MG63 (cell line): Measurements from ENCODE around the gene EGFL7. TPM values are rescaled to one million over a fixed set of nuclear protein-coding genes. Genes with fewer than 3 reads are reported as not detected.
"Not testable (repeated sequence)": the region's sequence is repeated elsewhere in the genome, so short reads cannot be mapped to it uniquely, and the experiment has no call there.

Experiments
- DNase-seq: peaks from one replicate; pipeline ENCODE4 v3.0.0-alpha.2; 2020
- H3K27me3 ChIP-seq: fragments of 250-450 bp; sonication (Bioruptor Pico); 2 replicates; pipeline ENCODE4 v1.5.1; 2020; ENCODE audit warnings: mild to moderate bottlenecking, moderate library complexity
- H3K36me3 ChIP-seq: fragments of 250-450 bp; sonication (Bioruptor Pico); 2 replicates; pipeline ENCODE4 v1.5.1; 2020; ENCODE audit warnings: mild to moderate bottlenecking, moderate library complexity
- H3K4me3 ChIP-seq: fragments of 250-450 bp; sonication (Bioruptor Pico); 2 replicates; pipeline ENCODE4 v1.5.1; 2020; ENCODE audit warnings: mild to moderate bottlenecking, moderate library complexity
- H3K9me3 ChIP-seq: fragments of 250-450 bp; sonication (Bioruptor Pico); 2 replicates; pipeline ENCODE4 v1.5.1; 2020; ENCODE audit warnings: mild to moderate bottlenecking, moderate library complexity
- total RNA-seq: library from RNA; depleted of rRNA; stranded (reverse); fragments of >200 nt; shearing (Covaris generic); gene quantifications from 2 replicates; pipeline ENCODE4 v1.2.3, GENCODE V29; 2014; ENCODE audit warnings: low replicate concordance

EGFL7 gene
- total RNA-seq, 1 experiment from 2014 or later = 25.9 TPM

DNA sequence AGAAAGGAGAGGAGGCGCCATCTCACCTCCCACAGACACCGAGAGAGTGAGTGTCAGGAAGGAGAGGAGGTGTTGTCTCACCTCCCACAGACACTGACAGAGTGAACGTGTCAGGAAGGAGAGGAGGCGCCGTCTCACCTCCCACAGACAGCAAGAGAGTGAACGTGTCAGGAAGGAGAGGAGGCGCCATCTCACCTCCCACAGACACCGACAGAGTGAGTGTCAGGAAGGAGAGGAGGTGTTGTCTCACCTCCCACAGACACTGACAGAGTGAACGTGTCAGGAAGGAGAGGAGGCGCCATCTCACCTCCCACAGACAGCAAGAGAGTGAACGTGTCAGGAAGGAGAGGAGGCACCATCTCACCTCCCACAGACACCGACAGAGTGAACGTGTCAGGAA lies 30.6 kb upstream of the EGFL7 start:
- H3K9me3 ChIP-seq, H3K36me3 ChIP-seq, H3K4me3 ChIP-seq, DNase-seq, H3K27me3 ChIP-seq: not testable (repeated sequence)

DNA sequence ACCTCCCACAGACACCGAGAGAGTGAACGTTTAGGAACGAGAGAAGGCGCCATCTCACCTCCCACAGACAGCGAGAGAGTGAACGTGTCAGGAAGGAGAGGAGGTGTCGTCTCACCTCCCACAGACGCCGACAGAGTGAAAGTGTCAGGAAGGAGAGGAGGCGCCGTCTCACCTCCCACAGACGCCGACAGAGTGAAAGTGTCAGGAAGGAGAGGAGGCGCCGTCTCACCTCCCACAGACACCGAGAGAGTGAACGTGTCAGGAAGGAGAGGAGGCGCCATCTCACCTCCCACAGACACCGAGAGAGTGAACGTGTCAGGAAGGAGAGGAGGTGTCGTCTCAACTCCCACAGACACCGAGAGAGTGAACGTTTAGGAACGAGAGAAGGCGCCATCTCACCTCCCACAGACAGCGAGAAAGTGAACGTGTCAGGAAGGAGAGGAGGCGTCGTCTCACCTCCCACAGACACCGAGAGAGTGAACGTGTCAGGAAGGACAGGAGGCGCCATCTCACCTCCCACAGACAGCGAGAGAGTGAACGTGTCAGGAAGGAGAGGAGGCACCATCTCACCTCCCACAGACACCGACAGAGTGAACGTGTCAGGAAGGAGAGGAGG lies 30.1 kb upstream of the EGFL7 start:
- H3K27me3 ChIP-seq, H3K4me3 ChIP-seq, DNase-seq, H3K36me3 ChIP-seq, H3K9me3 ChIP-seq: not testable (repeated sequence)

GRCh38 chr9:136634904-136635303 lies 27.8 kb upstream of the EGFL7 start:
- Histone ChIP-seq H3K9me3 (no peaks in the 10 kb centered on the region), H3K36me3 (no peaks in the 10 kb centered on the region), H3K4me3 (no peak overlapping the region), H3K27me3 (no peaks in the 10 kb centered on the region)
- DNase-seq = peak; percentile 32

GRCh38 chr9:136640171-136641111 lies 22.3 kb upstream of the EGFL7 start:
- no peak for DNase-seq
- Histone ChIP-seq H3K9me3 (no peaks in the 10 kb centered on the region), H3K27me3 (no peaks in the 10 kb centered on the region), H3K36me3 (no peaks in the 10 kb centered on the region), H3K4me3 (no peak overlapping the region)

DNA sequence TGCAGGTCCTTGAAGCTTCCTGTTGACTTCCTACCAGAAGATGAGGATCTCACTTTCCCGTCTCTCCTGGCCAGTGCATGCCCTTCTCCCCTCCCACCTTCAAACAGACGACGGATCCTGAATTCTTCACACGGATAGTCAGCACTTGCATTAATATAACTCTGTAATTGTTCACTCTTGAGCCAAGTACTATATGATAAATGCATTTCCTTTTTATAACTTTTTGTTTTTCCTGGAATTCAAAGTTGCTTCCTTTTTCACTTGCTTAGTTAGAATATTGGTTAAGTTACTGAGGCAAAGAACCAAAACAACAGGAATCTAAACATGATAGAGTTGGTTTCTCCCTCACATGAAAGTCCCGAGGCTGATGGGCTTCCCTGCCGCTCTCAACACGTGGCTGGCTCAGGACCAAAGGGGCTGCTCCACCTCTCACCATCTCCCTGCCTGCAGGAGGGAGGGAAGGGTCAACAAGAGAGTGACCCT lies 20.2 kb upstream of the EGFL7 start:
- H3K36me3 ChIP-seq = no peaks in the 10 kb centered on the region
- no peak overlapping the region for H3K4me3 ChIP-seq
- no peak for DNase-seq
- H3K27me3 ChIP-seq = no peaks in the 10 kb centered on the region
- H3K9me3 ChIP-seq = no peaks in the 10 kb centered on the region

- H3K9me3 ChIP-seq = no peaks in the 10 kb centered on the region
- H3K4me3 ChIP-seq = peak overlapping the region; percentile 9; the same call in 1 of the 2 replicates
- DNase-seq = no peak
- no peaks in the 10 kb centered on the region for H3K27me3 ChIP-seq
- H3K36me3 ChIP-seq = no peaks in the 10 kb centered on the region
Measured at GRCh38 chr9:136643596-136644342, 18.9 kb upstream of the EGFL7 start.

DNA sequence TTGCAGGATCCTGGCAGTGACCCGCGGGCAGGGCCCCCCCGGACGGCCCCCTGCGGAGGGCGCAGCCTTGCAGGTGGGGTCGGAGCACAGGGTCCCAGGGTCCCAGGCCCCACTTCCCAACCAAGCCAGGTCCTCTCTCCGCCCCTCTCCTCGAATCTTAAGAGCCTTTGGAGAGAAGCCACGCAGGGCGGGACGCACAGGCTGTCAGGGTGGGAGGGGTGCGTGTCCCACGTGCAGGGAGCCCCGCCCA lies 18.4 kb upstream of the EGFL7 start:
- Histone ChIP-seq H3K4me3 (peak overlapping the region; percentile 9; the same call in 1 of the 2 replicates), H3K36me3 (no peaks in the 10 kb centered on the region), H3K9me3 (no peaks in the 10 kb centered on the region), H3K27me3 (no peaks in the 10 kb centered on the region)
- peak; percentile 91 for DNase-seq

DNA sequence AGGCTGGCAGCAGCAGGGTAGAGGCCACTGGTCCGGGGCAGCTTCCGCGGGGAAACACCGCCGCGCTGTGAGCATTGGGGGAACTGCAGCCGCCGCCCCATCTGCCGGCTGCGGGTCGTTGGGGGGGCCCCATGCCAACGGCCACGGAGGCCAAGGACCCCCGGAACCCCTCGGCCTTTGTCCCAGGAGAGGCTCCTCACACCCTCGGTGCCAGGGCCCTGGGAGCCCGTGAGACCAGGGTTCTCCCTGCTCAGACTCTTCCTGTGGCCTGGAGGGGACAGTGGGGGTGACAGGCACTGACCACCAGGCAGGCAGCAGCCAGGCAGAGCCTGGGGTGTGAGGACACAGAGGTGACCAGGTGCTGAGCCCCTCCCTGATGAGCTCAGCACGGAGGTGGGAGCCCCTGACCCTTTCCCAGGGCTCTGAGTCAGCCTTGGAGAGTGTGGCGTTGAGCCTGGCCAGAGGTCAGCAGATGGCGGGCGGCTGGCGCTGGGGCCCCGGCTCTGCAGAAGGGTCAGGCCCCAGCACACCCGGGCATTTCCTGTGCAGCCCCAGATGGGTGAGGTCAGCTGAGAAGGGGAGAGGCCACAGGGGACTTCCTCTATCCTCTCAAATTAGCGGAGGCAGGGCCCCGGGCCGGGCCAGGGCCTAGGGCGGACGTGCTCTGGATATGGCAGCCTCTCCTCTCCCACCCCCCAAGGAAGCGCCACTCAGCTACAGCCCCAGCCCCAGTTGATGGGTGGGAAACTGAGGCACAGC lies 17.9 kb upstream of the EGFL7 start:
- H3K27me3 ChIP-seq = no peaks in the 10 kb centered on the region
- DNase-seq = peak; percentile 68
- no peak overlapping the region; the same call in 1 of the 2 replicates for H3K4me3 ChIP-seq

GRCh38 chr9:136645352-136645902 lies 17.3 kb upstream of the EGFL7 start:
- no peaks in the 10 kb centered on the region for H3K27me3 ChIP-seq
- no peak for DNase-seq

More for the DNA sequence above, 17.9 kb upstream of the EGFL7 start:
- Histone ChIP-seq H3K9me3 (no peaks in the 10 kb centered on the region), H3K36me3 (no peaks in the 10 kb centered on the region)

GRCh38 chr9:136645903-136646754 lies 16.6 kb upstream of the EGFL7 start:
- DNase-seq = no peak
- no peak overlapping the region for H3K4me3 ChIP-seq
- H3K27me3 ChIP-seq = no peaks in the 10 kb centered on the region
- no peaks in the 10 kb centered on the region for H3K36me3 ChIP-seq
- H3K9me3 ChIP-seq = no peaks in the 10 kb centered on the region

More at GRCh38 chr9:136645352-136645902, 17.3 kb upstream of the EGFL7 start:
- H3K4me3 ChIP-seq = no peak overlapping the region
- H3K9me3 ChIP-seq = no peaks in the 10 kb centered on the region
- H3K36me3 ChIP-seq = no peaks in the 10 kb centered on the region

DNA sequence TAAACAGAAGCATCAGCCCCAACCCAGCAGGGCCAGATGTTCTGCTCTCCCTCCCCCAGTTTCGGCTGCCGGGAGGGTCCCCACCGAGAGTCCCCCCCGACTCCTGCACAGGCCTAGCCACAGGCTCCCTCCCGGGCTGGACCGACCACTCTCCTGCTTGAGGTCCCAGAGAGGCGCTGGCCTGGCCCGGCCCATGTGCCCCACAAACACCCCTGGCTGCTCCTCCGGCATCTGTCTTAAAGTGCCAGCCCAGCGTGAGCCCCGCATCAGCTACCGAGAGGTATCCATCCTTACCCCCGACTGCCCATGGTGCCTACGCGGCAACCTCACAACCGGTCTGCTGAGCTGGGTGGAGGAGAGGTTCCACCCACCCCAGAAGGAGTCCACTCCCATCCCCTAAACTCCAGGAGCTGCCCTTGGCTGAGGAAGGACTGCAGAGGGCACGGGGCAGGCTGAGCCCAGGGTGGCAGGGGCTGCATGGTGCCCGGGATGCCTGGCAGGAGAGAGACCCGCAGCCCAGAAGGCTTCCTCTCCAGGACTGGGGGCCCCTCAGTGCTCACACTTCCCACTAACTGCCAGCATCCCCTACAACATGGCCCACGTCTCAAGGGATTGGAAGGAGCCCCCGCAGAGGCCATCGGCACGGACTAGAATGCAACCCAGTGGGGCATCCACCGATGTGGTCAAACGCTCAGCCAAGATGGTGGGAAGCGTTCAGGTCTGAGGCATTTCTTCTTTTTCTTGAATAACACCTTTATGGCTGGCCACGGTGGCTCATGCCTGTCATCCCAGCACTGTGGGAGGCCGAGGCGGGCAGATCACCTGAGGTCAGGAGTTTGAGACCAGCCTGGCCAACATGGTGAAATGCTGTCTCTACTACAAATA lies 15.6 kb upstream of the EGFL7 start:
- Histone ChIP-seq H3K27me3 (no peaks in the 10 kb centered on the region), H3K9me3 (no peaks in the 10 kb centered on the region), H3K4me3 (no peak overlapping the region), H3K36me3 (no peaks in the 10 kb centered on the region)
- DNase-seq = no peak

DNA sequence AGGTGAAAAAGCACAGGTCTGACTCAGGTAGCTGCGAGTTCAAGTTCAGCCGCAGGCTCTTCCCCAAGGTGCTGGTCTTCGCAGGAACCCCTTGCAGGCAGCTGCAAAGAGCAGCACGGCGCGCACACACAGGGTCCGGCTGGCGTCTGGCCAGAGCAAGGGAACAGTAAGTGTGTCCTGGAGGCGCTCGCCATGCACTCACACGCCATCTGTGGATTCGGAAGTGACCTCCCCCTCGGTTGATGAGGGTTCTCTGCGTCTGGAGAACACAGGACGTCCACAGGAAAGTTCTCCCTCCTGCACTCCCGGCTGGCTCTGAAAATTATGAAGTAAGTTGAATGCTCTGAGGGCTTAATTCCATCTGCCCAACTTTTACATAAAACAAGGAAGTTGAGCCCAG lies 14.0 kb upstream of the EGFL7 start:
- no peak overlapping the region for H3K4me3 ChIP-seq
- H3K27me3 ChIP-seq = no peaks in the 10 kb centered on the region
- H3K36me3 ChIP-seq = no peaks in the 10 kb centered on the region
- H3K9me3 ChIP-seq = no peaks in the 10 kb centered on the region
- no peak for DNase-seq

DNA sequence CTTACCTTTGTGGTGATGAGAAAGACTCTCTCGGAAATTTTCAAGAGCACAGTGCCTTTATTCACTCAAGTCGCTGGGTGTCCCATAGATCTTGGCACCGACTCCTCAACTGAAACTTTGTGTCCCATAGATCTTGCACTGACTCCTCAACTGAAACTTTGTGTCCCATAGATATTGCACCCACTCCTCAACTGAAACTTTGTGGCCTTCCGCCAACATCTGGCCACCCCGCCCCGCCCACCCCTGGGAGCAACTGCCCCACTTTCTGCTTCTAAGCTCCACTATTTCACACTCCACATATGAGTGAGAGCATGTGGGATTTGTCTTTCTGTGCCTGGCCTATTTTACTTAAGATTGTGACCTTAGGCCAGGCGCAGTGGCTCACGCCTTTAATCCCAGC lies 12.7 kb upstream of the EGFL7 start:
- H3K9me3 ChIP-seq = no peaks in the 10 kb centered on the region
- no peaks in the 10 kb centered on the region for H3K27me3 ChIP-seq
- no peaks in the 10 kb centered on the region for H3K36me3 ChIP-seq
- H3K4me3 ChIP-seq = no peak overlapping the region
- no peak for DNase-seq

GRCh38 chr9:136650648-136651047 lies 12.1 kb upstream of the EGFL7 start:
- no peak overlapping the region for H3K4me3 ChIP-seq
- DNase-seq = no peak
- H3K27me3 ChIP-seq = no peaks in the 10 kb centered on the region
- H3K36me3 ChIP-seq = no peaks in the 10 kb centered on the region
- no peaks in the 10 kb centered on the region for H3K9me3 ChIP-seq

- no peak for DNase-seq
- Histone ChIP-seq H3K9me3 (no peaks in the 10 kb centered on the region), H3K36me3 (no peaks in the 10 kb centered on the region), H3K4me3 (no peak overlapping the region), H3K27me3 (no peaks in the 10 kb centered on the region)
Measured at GRCh38 chr9:136651860-136652259, 10.9 kb upstream of the EGFL7 start.
